DOHH2 (cell line): ENCODE data around the gene TTC3.

ENCODE experiments used
- CTCF ChIP-seq: fragments of 200-600 bp; sonication (generic); IDR thresholded peaks from one replicate; pipeline ENCODE4 v1.5.1; 2014; ENCODE audit warnings: antibody characterized with exemption, mild to moderate bottlenecking, low read depth, low read length; ENCODE audit not compliant: poor library complexity, severe bottlenecking
- EZH2phosphoT487 ChIP-seq: fragments of 200-600 bp; sonication (generic); IDR thresholded peaks from 2 replicates; pipeline ENCODE4 v1.6.1; 2017; ENCODE audit warnings: borderline replicate concordance, mild to moderate bottlenecking, antibody characterized with exemption, low read length, moderate library complexity, mixed read lengths

GRCh38 chr21:37059181-37059580 lies 13.9 kb upstream of the TTC3 start:
- TF ChIP-seq CTCF (no peak), EZH2phosphoT487 (no peak)
